Measurements from ENCODE around the gene RPL7A. TPM values are rescaled to one million over a fixed set of nuclear protein-coding genes. Genes with fewer than 3 reads are reported as not detected.

RPL7A gene
- total RNA-seq, 1 experiment from 2014 or later: 2,895 TPM

DNA sequence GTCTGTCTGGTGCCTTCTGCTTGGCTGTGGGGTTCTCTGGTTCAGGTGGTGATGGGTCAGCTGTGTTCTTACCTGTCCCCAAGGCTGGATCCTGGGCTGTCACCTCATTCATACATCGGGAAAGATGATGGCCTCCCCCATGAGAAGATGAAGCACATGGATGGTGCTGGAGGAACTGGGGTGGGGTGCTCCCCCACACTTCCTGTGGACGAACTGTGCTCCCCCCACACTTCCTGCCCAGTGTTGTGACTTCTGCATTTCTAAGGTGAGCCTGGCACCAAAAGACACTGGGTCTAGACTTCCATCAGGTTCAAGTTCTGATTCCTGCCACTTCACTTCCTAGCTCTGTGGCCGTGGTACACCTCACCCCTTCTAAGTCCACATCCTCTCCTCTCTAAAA, 7.8 kb upstream of the RPL7A start:
- TF ChIP-seq, protein P1, sequence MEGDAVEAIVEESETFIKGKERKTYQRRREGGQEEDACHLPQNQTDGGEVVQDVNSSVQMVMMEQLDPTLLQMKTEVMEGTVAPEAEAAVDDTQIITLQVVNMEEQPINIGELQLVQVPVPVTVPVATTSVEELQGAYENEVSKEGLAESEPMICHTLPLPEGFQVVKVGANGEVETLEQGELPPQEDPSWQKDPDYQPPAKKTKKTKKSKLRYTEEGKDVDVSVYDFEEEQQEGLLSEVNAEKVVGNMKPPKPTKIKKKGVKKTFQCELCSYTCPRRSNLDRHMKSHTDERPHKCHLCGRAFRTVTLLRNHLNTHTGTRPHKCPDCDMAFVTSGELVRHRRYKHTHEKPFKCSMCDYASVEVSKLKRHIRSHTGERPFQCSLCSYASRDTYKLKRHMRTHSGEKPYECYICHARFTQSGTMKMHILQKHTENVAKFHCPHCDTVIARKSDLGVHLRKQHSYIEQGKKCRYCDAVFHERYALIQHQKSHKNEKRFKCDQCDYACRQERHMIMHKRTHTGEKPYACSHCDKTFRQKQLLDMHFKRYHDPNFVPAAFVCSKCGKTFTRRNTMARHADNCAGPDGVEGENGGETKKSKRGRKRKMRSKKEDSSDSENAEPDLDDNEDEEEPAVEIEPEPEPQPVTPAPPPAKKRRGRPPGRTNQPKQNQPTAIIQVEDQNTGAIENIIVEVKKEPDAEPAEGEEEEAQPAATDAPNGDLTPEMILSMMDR (conservative IDR thresholded peaks at IDR 0.05): no peak

More for the DNA sequence above, 7.8 kb upstream of the RPL7A start:
- no peak overlapping the region for H4K8ac ChIP-seq (replicated peaks; ENCODE audit: insufficient read length, low read depth, low read length)
- no CpG with 5 or more reads among the region's 3 CpGs for WGBS (ENCODE audit: extremely low coverage, insufficient read length, low lambda C conversion rate)
- H2AFZ ChIP-seq (ENCODE audit: low read length): no peak overlapping the region
- no peaks in the 10 kb centered on the region for H4K20me1 ChIP-seq (ENCODE audit: control insufficient read depth, insufficient read depth, insufficient read length)
- no peak overlapping the region for H2BK15ac ChIP-seq (ENCODE audit: low read depth, low read length)
- no peak overlapping the region for H2BK12ac ChIP-seq (ENCODE audit: insufficient read length, low read depth, low read length)
- H3K4me1 ChIP-seq (ENCODE audit: insufficient read depth, low read length): no peaks in the 10 kb centered on the region
- no peak overlapping the region for H3K9ac ChIP-seq (ENCODE audit: extremely low read depth, insufficient read length, low read length)
- no peak overlapping the region for H3T11ph ChIP-seq (ENCODE audit: low read length)
- H3K4ac ChIP-seq (ENCODE audit: low read depth, low read length): no peak overlapping the region
- no peak overlapping the region for H3K4me2 ChIP-seq (ENCODE audit: insufficient read depth, insufficient read length, low read length)
- no peak overlapping the region for H4K91ac ChIP-seq (ENCODE audit: insufficient read length, low read depth, low read length)
- no peak for DNase-seq
- peaks cover 45 to 82% (median 68%) of the 10 kb centered on the region in 3 experiments for H3K36me3 Mint-ChIP-seq (ENCODE audit: insufficient read depth in 1 of 3, low read depth in 3 of 3)
- peaks cover 3 to 9% of the 10 kb centered on the region in 2 experiments; a peak in 3 of 4 replicates for H3K4me1 Mint-ChIP-seq
- H2BK20ac ChIP-seq (ENCODE audit: low read depth, low read length, poor library complexity, severe bottlenecking): no peak overlapping the region
- no peak overlapping the region for H2BK5ac ChIP-seq (ENCODE audit: insufficient read length, low read length)
- H2BK120ac ChIP-seq (ENCODE audit: low read depth, low read length, poor library complexity, severe bottlenecking): no peak overlapping the region
- no peak overlapping the region for H2AK5ac ChIP-seq (ENCODE audit: insufficient read length, low read length)
- no peaks in the 10 kb centered on the region for H3K9me3 ChIP-seq (ENCODE audit: control insufficient read depth, low read depth, low read length)
- no peak overlapping the region for H3K4me3 Mint-ChIP-seq
- no peak overlapping the region for H3K27ac ChIP-seq (ENCODE audit: insufficient read length, low read depth, low read length)
- H3K23me2 ChIP-seq (ENCODE audit: insufficient read length, low read depth, low read length, poor library complexity, severe bottlenecking): peaks cover 3% of the 10 kb centered on the region
- no peak overlapping the region for H3K56ac ChIP-seq (ENCODE audit: insufficient read length, low read depth, low read length)
- no peaks in the 10 kb centered on the region for H3K79me1 ChIP-seq (ENCODE audit: insufficient read depth, low read depth, low read length, poor library complexity, severe bottlenecking)
- no peak overlapping the region for H3K23ac ChIP-seq (ENCODE audit: insufficient read length, low read depth, low read length)
- H3K27ac Mint-ChIP-seq: no peak overlapping the region
- H3K27me3 Mint-ChIP-seq (ENCODE audit: low read depth): no peaks in the 10 kb centered on the region; the same call in 1 of the 2 replicates
- no peak overlapping the region for H3K18ac ChIP-seq (ENCODE audit: insufficient read length, low read depth, low read length)
- H3K9me3 Mint-ChIP-seq: peaks cover 0 to 3% of the 10 kb centered on the region in 2 experiments; a peak in 1 of 5 replicates
- no peak overlapping the region for H4K5ac ChIP-seq (ENCODE audit: insufficient read length, low read depth, low read length)
- H3K27me3 ChIP-seq (ENCODE audit: insufficient read depth, low read length): no peaks in the 10 kb centered on the region
- no peak overlapping the region for H3K14ac ChIP-seq (ENCODE audit: insufficient read depth, low read length)
- H3K79me2 ChIP-seq (ENCODE audit: insufficient read depth, low read length): peaks cover 2% of the 10 kb centered on the region; the same call in 1 of the 2 replicates
